Gastroesophageal sphincter (tissue), 4 donors: ENCODE measurements around the gene SCN8A. TPM values are rescaled to one million over a fixed set of nuclear protein-coding genes. Genes with fewer than 3 reads are reported as not detected.
A peak's percentile ranks its signal among the peaks of the same experiment; 100 is the strongest.

Source experiments
- ATAC-seq: fragments of 150-250 bp; one replicate; pipeline ENCODE4 v1.9.1; 2016; ENCODE audit warnings: mild to moderate bottlenecking, moderate library complexity
- H3K27ac ChIP-seq, 4 donors: fragments of 200-600 bp; sonication (generic) in 3 of 4; 1 replicate in 3 of 4; 2 replicates in 1 of 4; pipeline ENCODE4 v1.5.1; 2016 to 2019
- H3K27me3 ChIP-seq: fragments of 200-600 bp; sonication (generic); one replicate; pipeline ENCODE4 v1.5.1; 2019
- H3K36me3 ChIP-seq, 2 donors: fragments of 200-600 bp; sonication (generic); one replicate each; pipeline ENCODE4 v1.5.1; 2019; ENCODE audit warnings: control low read depth in 1 of 2
- H3K4me1 ChIP-seq, 3 donors: fragments of 200-600 bp; sonication (generic); 1 replicate in 2 of 3; 2 replicates in 1 of 3; pipeline ENCODE4 v1.5.1; 2016 to 2019; ENCODE audit warnings: control low read depth in 2 of 3
- H3K4me3 ChIP-seq, 2 donors: fragments of 200-600 bp; sonication (generic); one replicate each; pipeline ENCODE4 v1.5.1; 2019; ENCODE audit warnings: mild to moderate bottlenecking in 1 of 2, moderate library complexity in 1 of 2
- H3K9me3 ChIP-seq, 3 donors: fragments of 200-600 bp; sonication (generic); one replicate each; pipeline ENCODE4 v1.5.1; 2017 to 2019; ENCODE audit warnings: control low read depth in 2 of 3
- CTCF ChIP-seq, 4 experiments: fragments of 200-600 bp in 2 of 4; fragments of 450-650 bp in 2 of 4; sonication (generic) in 1 of 4; IDR thresholded peaks; one replicate each; pipeline ENCODE4 v1.5.1; 2017 to 2019; ENCODE audit warnings: antibody characterized with exemption in 4 of 4, mild to moderate bottlenecking in 2 of 4, moderate library complexity in 2 of 4
- EP300 ChIP-seq: sonication (generic); formaldehyde crosslinking; IDR thresholded peaks from one replicate; pipeline ENCODE4 v1.6.1; 2017; ENCODE audit warnings: antibody characterized with exemption, mild to moderate bottlenecking
- POLR2A ChIP-seq, 2 donors: fragments of 450-650 bp; IDR thresholded peaks; one replicate each; pipeline ENCODE4 v1.6.1; 2017; ENCODE audit warnings: antibody characterized with exemption in 2 of 2, mild to moderate bottlenecking in 2 of 2, moderate library complexity in 1 of 2
- POLR2AphosphoS5 ChIP-seq: sonication (generic); formaldehyde crosslinking; IDR thresholded peaks from one replicate; pipeline ENCODE4 v1.6.1; 2017; ENCODE audit warnings: antibody characterized with exemption
- WGBS, 2 donors: methylation state at CpG; one replicate each; pipeline ENCODE4 v1.1.5; 2018; ENCODE audit warnings: low coverage in 1 of 2; 5-methylcytosine and 5-hydroxymethylcytosine counted together
- total RNA-seq, 4 donors: library from RNA; depleted of rRNA; stranded (reverse); fragments of >200 nt; gene quantifications; one replicate each; pipeline ENCODE4 v1.1.0, GENCODE V29; 2016

SCN8A gene
- total RNA-seq, 4 donors from 2014 or later = 0.47 to 1.2 (median 0.60) TPM

GRCh38 chr12:51818566-51819300 lies 227.7 kb downstream of the SCN8A start:
- Histone ChIP-seq H3K4me1 (peaks cover 0 to 39% (median 0%) of the 10 kb centered on the region in 3 donors), H3K27ac (no peak overlapping the region), H3K4me3 (no peak overlapping the region), H3K36me3 (no peaks in the 10 kb centered on the region), H3K27me3 (peaks cover 94% of the 10 kb centered on the region), H3K9me3 (no peaks in the 10 kb centered on the region)
- no peak for TF ChIP-seq POLR2A (IDR thresholded peaks at IDR 0.05)
- TF ChIP-seq POLR2AphosphoS5 = no peak
- no peak for TF ChIP-seq CTCF (IDR thresholded peaks at IDR 0.05)
- TF ChIP-seq EP300 = no peak
- no peak for ATAC-seq
- 49 to 80% methylated on average over 1 to 2 of the region's 4 CpGs for WGBS, 2 donors

- Histone ChIP-seq H3K4me3 (peak overlapping the region; percentile 11 to 55), H3K9me3 (no peaks in the 10 kb centered on the region), H3K36me3 (no peaks in the 10 kb centered on the region), H3K27me3 (peaks cover 86% of the 10 kb centered on the region), H3K27ac (peak overlapping the region in 2 of 4 donors; percentile 22 to 61), H3K4me1 (peaks cover 0 to 30% (median 0%) of the 10 kb centered on the region in 3 donors)
- 35 to 85% methylated on average over 2 to 11 of the region's 32 CpGs for WGBS, 2 donors
- no peak for TF ChIP-seq CTCF (IDR thresholded peaks at IDR 0.05)
- no peak for TF ChIP-seq EP300
- TF ChIP-seq POLR2A (IDR thresholded peaks at IDR 0.05) = no peak
- no peak for TF ChIP-seq POLR2AphosphoS5
- no peak for ATAC-seq
Measured at GRCh38 chr12:51819736-51820525, 228.9 kb downstream of the SCN8A start.

GRCh38 chr12:51820526-51821439 lies 229.8 kb downstream of the SCN8A start:
- Histone ChIP-seq H3K4me3 (peak overlapping the region; percentile 11 to 55), H3K4me1 (peaks cover 0 to 27% (median 0%) of the 10 kb centered on the region in 3 donors), H3K36me3 (no peaks in the 10 kb centered on the region), H3K27me3 (peaks cover 78% of the 10 kb centered on the region), H3K9me3 (no peaks in the 10 kb centered on the region), H3K27ac (peak overlapping the region in 3 of 4 donors; percentile 14 to 61 (median 35))
- ATAC-seq = peak; percentile 73
- WGBS, 2 donors = no CpG with 5 or more reads among the region's 113 CpGs
- TF ChIP-seq CTCF (IDR thresholded peaks at IDR 0.05) = peak in 2 of 4 experiments; percentile 22 to 33
- TF ChIP-seq POLR2AphosphoS5 = no peak

- H3K4me1 ChIP-seq = peaks cover 0 to 27% (median 0%) of the 10 kb centered on the region in 3 donors
- no peak for ATAC-seq
- H3K36me3 ChIP-seq = no peaks in the 10 kb centered on the region
- H3K4me3 ChIP-seq = peak overlapping the region in 1 of 2 donors; percentile 55
- H3K9me3 ChIP-seq = no peaks in the 10 kb centered on the region
- no peak for TF ChIP-seq POLR2AphosphoS5
- peaks cover 73% of the 10 kb centered on the region for H3K27me3 ChIP-seq
- peak overlapping the region in 3 of 4 donors; percentile 14 to 57 (median 35) for H3K27ac ChIP-seq
- 60% methylated on average over 1 of the region's 101 CpGs; no CpG with 5 or more reads in 1 of the 2 donors for WGBS, 2 donors
Measured at GRCh38 chr12:51821440-51822260, 230.6 kb downstream of the SCN8A start.
